Panc1 (cell line): Measurements from ENCODE around the gene CLEC2D. TPM values are rescaled to one million over a fixed set of nuclear protein-coding genes. Genes with fewer than 3 reads are reported as not detected.
A peak's percentile ranks its signal among the peaks of the same experiment; 100 is the strongest.

Source experiments
- ATAC-seq: fragments of 200-7000 bp; cut with Tn5 transposase; 2 replicates; pipeline ENCODE4 v1.9.1; 2020; ENCODE audit warnings: mild to moderate bottlenecking, moderate library complexity
- BruUV-seq: library from RNA; stranded (reverse); fragments of 400-500 nt; replicated peaks from 2 replicates; lab custom pipeline; 2021; lab: Mats Ljungman, UMichigan
- CTCF ChIA-PET: fragments of 300-600 bp; sonication (Branson Sonifier 250); formaldehyde crosslinking; loops from one replicate; lab custom pipeline; 2022; ENCODE audit warnings: antibody characterized with exemption; lab: Charles Lee
- POLR2A ChIA-PET: fragments of 300-600 bp; sonication (Branson Sonifier 250); formaldehyde crosslinking; loops from one replicate; lab custom pipeline; 2022; ENCODE audit warnings: antibody characterized with exemption; lab: Charles Lee
- DNase-seq: peaks from one replicate; pipeline ENCODE4 v3.0.0-alpha.2; 2010; ENCODE audit warnings: low read depth, low spot score
- H3K27ac ChIP-seq: 2 replicates; pipeline ENCODE4 v1.5.1; 2011; ENCODE audit warnings: mild to moderate bottlenecking, low read length, inconsistent platforms
- H3K27me3 ChIP-seq: fragments of 200-500 bp; sonication (Bioruptor generic); 2 replicates; pipeline ENCODE4 v1.6.0; 2014; ENCODE audit warnings: low read length, inconsistent platforms; ENCODE audit not compliant: control insufficient read depth, insufficient read depth
- H3K36me3 ChIP-seq: fragments of 200-500 bp; sonication (Bioruptor generic); 2 replicates; pipeline ENCODE4 v1.5.1; 2014; ENCODE audit warnings: inconsistent platforms, mild to moderate bottlenecking, low read length, moderate library complexity; ENCODE audit not compliant: control insufficient read depth, insufficient read depth
- H3K4me1 ChIP-seq: 2 replicates; pipeline ENCODE4 v1.5.1; 2011; ENCODE audit warnings: inconsistent platforms, mild to moderate bottlenecking, low read length, moderate library complexity; ENCODE audit not compliant: control insufficient read depth, insufficient read depth
- H3K4me3 ChIP-seq, 2 experiments: 2 replicates each; pipeline ENCODE4 v1.5.1; 2011 to 2012; ENCODE audit warnings: low read depth in 2 of 2, low read length in 2 of 2, mild to moderate bottlenecking in 2 of 2, inconsistent platforms in 1 of 2, moderate library complexity in 1 of 2
- H3K9me3 ChIP-seq: fragments of 200-500 bp; sonication (Bioruptor generic); 2 replicates; pipeline ENCODE4 v1.5.1; 2014; ENCODE audit warnings: low read depth, mild to moderate bottlenecking, inconsistent platforms, low read length, moderate library complexity; ENCODE audit not compliant: control insufficient read depth, insufficient read depth
- POLR2AphosphoS5 ChIP-seq: IDR thresholded peaks from 2 replicates; pipeline ENCODE4 v1.6.1; 2012; ENCODE audit warnings: mild to moderate bottlenecking, low read depth, low read length, moderate library complexity
- SIN3A ChIP-seq: IDR thresholded peaks from 2 replicates; pipeline ENCODE4 v1.6.1; 2012; ENCODE audit warnings: low read depth, mild to moderate bottlenecking, low read length, moderate library complexity, borderline replicate concordance; ENCODE audit not compliant: insufficient read depth
- TCF7L2 ChIP-seq: IDR thresholded peaks from 2 replicates; pipeline ENCODE4 v1.6.1; 2011; ENCODE audit warnings: mild to moderate bottlenecking, low read depth, low read length, inconsistent platforms
- in situ Hi-C: cut with HindIII; loops from 2 replicates; pipeline ENCODE4 v1.10.0; 2016; ENCODE audit warnings: low sequenced_read_pairs, low pct_unique_long_range_greater_than_20kb
- intact Hi-C: fragments of 100-400 bp; cut with micrococcal nuclease; formaldehyde crosslinking; loops from one replicate; pipeline ENCODE4 v1.10.0; 2022; ENCODE audit not compliant: unreplicated experiment
- total RNA-seq: library from RNA; stranded (reverse); gene quantifications from one replicate; pipeline ENCODE4 v1.2.1, GENCODE V29; 2021; ENCODE audit not compliant: unreplicated experiment
- TF ChIP-seq, protein P1 (sequence below): fragments of 450-650 bp; IDR thresholded peaks from 2 replicates; pipeline ENCODE4 v1.5.1; 2017; ENCODE audit warnings: mild to moderate bottlenecking
- TF ChIP-seq, protein P2 (sequence below), 2 experiments: IDR thresholded peaks; 2 replicates each; pipeline ENCODE4 v1.6.1; 2011 to 2012; ENCODE audit warnings: low read depth in 2 of 2, control low read depth in 1 of 2, low read length in 1 of 2, mild to moderate bottlenecking in 1 of 2, moderate library complexity in 1 of 2; ENCODE audit not compliant: insufficient read depth in 1 of 2

CLEC2D gene
- total RNA-seq, 1 experiment from 2014 or later = 2.3 TPM

DNA sequence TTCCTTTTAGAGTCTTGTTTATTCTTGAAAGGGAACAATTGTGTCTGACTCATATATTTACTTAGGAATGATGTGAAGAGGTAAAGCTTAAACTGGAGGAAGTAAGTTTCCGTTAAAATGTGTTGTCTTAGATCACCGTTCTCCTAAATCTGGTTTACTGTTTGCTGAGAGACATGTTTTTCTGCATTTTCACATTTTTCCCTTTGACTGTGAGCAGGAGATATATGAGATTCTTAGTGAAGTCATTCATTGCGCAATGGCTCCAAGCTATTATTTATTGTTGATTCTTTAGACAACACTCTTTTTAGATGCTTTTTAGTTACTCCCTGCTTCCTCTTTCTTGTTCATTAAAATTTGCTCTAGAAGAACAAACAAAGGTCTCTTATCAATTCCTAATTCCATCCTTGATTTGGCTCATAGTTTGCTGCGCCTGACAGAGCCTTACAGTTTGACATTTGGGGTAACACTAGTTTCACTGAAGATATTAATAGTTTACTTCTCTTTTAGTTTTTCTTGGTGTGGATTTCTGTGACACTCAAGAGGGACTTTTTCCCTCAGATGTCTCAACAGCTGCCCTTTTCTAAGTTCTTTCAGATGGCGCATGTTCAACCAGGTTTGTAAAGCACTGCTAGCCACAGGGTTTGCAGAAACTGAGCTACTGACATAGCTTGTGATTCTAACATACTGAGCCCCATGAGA lies 52.0 kb downstream of the CLEC2D start:
- Histone ChIP-seq H3K4me3 (no peak overlapping the region), H3K9me3 (no peaks in the 10 kb centered on the region), H3K27ac (no peak overlapping the region), H3K4me1 (peaks cover 2% of the 10 kb centered on the region; the same call in 1 of the 2 replicates), H3K27me3 (no peaks in the 10 kb centered on the region), H3K36me3 (no peaks in the 10 kb centered on the region)
- ATAC-seq = 0 out of 2 replicates have a peak, but pooled peaks have one; percentile 53
- intact Hi-C loops (no loop called here), in situ Hi-C loops (no loop called here)
- no TSS peak for BruUV-seq
- ChIA-PET CTCF (no interaction called here), POLR2A (no interaction called here)
- TF ChIP-seq TCF7L2 (no peak), SIN3A (no peak), POLR2AphosphoS5 (no peak)
- TF ChIP-seq, protein P1, sequence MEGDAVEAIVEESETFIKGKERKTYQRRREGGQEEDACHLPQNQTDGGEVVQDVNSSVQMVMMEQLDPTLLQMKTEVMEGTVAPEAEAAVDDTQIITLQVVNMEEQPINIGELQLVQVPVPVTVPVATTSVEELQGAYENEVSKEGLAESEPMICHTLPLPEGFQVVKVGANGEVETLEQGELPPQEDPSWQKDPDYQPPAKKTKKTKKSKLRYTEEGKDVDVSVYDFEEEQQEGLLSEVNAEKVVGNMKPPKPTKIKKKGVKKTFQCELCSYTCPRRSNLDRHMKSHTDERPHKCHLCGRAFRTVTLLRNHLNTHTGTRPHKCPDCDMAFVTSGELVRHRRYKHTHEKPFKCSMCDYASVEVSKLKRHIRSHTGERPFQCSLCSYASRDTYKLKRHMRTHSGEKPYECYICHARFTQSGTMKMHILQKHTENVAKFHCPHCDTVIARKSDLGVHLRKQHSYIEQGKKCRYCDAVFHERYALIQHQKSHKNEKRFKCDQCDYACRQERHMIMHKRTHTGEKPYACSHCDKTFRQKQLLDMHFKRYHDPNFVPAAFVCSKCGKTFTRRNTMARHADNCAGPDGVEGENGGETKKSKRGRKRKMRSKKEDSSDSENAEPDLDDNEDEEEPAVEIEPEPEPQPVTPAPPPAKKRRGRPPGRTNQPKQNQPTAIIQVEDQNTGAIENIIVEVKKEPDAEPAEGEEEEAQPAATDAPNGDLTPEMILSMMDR = no peak
- TF ChIP-seq, protein P2, sequence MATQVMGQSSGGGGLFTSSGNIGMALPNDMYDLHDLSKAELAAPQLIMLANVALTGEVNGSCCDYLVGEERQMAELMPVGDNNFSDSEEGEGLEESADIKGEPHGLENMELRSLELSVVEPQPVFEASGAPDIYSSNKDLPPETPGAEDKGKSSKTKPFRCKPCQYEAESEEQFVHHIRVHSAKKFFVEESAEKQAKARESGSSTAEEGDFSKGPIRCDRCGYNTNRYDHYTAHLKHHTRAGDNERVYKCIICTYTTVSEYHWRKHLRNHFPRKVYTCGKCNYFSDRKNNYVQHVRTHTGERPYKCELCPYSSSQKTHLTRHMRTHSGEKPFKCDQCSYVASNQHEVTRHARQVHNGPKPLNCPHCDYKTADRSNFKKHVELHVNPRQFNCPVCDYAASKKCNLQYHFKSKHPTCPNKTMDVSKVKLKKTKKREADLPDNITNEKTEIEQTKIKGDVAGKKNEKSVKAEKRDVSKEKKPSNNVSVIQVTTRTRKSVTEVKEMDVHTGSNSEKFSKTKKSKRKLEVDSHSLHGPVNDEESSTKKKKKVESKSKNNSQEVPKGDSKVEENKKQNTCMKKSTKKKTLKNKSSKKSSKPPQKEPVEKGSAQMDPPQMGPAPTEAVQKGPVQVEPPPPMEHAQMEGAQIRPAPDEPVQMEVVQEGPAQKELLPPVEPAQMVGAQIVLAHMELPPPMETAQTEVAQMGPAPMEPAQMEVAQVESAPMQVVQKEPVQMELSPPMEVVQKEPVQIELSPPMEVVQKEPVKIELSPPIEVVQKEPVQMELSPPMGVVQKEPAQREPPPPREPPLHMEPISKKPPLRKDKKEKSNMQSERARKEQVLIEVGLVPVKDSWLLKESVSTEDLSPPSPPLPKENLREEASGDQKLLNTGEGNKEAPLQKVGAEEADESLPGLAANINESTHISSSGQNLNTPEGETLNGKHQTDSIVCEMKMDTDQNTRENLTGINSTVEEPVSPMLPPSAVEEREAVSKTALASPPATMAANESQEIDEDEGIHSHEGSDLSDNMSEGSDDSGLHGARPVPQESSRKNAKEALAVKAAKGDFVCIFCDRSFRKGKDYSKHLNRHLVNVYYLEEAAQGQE (IDR thresholded peaks at IDR 0.05; ENCODE audit: insufficient read depth in 1 of 2, low read depth in 2 of 2, low read length in 1 of 2) = no peak
- peak; percentile 56 for DNase-seq

DNA sequence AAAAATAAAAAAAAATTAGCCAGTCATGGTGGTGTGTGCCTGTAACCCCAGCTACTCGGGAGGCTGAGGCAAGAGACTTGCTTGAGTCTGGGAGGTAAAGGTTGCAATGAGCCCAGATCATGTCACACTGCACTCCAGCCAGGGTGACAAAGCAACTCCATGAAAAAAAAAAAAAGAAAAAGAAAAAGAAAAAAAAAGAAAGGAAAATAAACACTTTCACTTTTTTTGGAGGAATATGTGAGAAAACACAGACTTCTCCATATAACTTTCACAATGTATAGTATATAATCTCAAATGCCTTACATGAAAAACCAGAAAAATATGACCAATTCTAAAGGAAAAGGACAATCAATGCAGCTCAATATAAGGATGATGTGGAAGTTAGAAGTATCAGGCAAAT lies 54.5 kb downstream of the CLEC2D start:
- no peak for TF ChIP-seq TCF7L2
- TF ChIP-seq SIN3A = no peak
- TF ChIP-seq, protein P1 = no peak
- TF ChIP-seq, protein P2 (IDR thresholded peaks at IDR 0.05; ENCODE audit: insufficient read depth in 1 of 2, low read depth in 2 of 2, low read length in 1 of 2) = no peak
- no peak for TF ChIP-seq POLR2AphosphoS5
- CTCF ChIA-PET = no interaction called here
- Histone ChIP-seq H3K27me3 (no peaks in the 10 kb centered on the region), H3K4me1 (peaks cover 2% of the 10 kb centered on the region; the same call in 1 of the 2 replicates), H3K9me3 (no peaks in the 10 kb centered on the region), H3K36me3 (no peaks in the 10 kb centered on the region), H3K27ac (no peak overlapping the region), H3K4me3 (no peak overlapping the region)
- no TSS peak for BruUV-seq
- ATAC-seq (no peak), DNase-seq (no peak)
- in situ Hi-C loops (no loop called here), intact Hi-C loops (no loop called here)
- POLR2A ChIA-PET = no interaction called here
